K562 (cell line): ENCODE data around the gene AP1S3. TPM values are rescaled to one million over a fixed set of nuclear protein-coding genes. Genes with fewer than 3 reads are reported as not detected.

Experiments used
- ATAC-seq: fragments of 200-7000 bp; cut with Tn5 transposase; 3 replicates; pipeline ENCODE4 v1.9.1; 2020; ENCODE audit warnings: moderate library complexity
- BruUV-seq: library from RNA; stranded (reverse); fragments of 400-500 nt; replicated peaks from 2 replicates; lab custom pipeline; 2021; lab: Mats Ljungman, UMichigan
- CTCF ChIA-PET: fragments of 300-600 bp; formaldehyde crosslinking; extraction: SDS; loops from one replicate; lab custom pipeline; 2021; ENCODE audit warnings: low intra/inter-chr PET ratio; lab: Yijun Ruan, JAX
- POLR2A ChIA-PET: fragments of 300-600, 350-650 bp; sonication (Branson Sonifier 250); formaldehyde crosslinking; extraction: SDS; loops from one replicate; lab custom pipeline; 2021; ENCODE audit warnings: antibody characterized with exemption, inconsistent platforms; lab: Yijun Ruan, JAX
- DNase-seq, 4 experiments: peaks; one replicate each; pipeline versions ENCODE4 v3.0.0 to v3.0.0-alpha.2; 2011 to 2018; ENCODE audit warnings: low spot score in 3 of 4, mixed read lengths in 3 of 4; ENCODE audit errors: extremely low read depth in 1 of 4
- FAIRE-seq: peaks from 2 replicates; lab custom pipeline; 2011; peaks lifted over from hg19 to GRCh38; lab: Jason Lieb, UNC
- H2AFZ ChIP-seq: 2 replicates; pipeline ENCODE4 v1.6.0; 2011; ENCODE audit warnings: low read depth, low read length, control low read depth, inconsistent platforms
- H3K27ac ChIP-seq: fragments of 200-600 bp; 3 replicates; pipeline ENCODE4 v1.8.0; 2011; ENCODE audit warnings: low read depth, mild to moderate bottlenecking, control low read depth, inconsistent platforms, low read length, moderate library complexity, mixed read lengths; ENCODE audit errors: extremely low read depth
- H3K27me3 ChIP-seq, 2 experiments: fragments of 300-600 bp in 1 of 2; 2 replicates in 1 of 2; 3 replicates in 1 of 2; pipeline versions ENCODE4 v1.6.0 to v1.8.0; 2011; ENCODE audit warnings: inconsistent platforms in 2 of 2, low read length in 2 of 2, mild to moderate bottlenecking in 1 of 2, mixed read lengths in 1 of 2, moderate library complexity in 1 of 2; ENCODE audit not compliant: control insufficient read depth in 2 of 2, insufficient read depth in 2 of 2
- H3K36me3 ChIP-seq: fragments of 300-600 bp; 3 replicates; pipeline ENCODE4 v1.8.0; 2011; ENCODE audit warnings: mild to moderate bottlenecking, low read length, inconsistent platforms; ENCODE audit not compliant: control insufficient read depth, insufficient read depth
- H3K4me1 ChIP-seq, 2 experiments: fragments of 200-600 bp in 1 of 2; replicated peaks in 1 of 2; 2 replicates in 1 of 2; 3 replicates in 1 of 2; pipeline versions ENCODE4 v1.5.1 to v1.8.0; 2011; ENCODE audit warnings: inconsistent platforms in 2 of 2, low read length in 2 of 2, mild to moderate bottlenecking in 1 of 2, mixed read lengths in 1 of 2, moderate library complexity in 1 of 2; ENCODE audit not compliant: control insufficient read depth in 2 of 2, insufficient read depth in 2 of 2
- H3K4me2 ChIP-seq: 2 replicates; pipeline ENCODE4 v1.6.1; 2011; ENCODE audit warnings: low read length, control low read depth, inconsistent platforms, mixed read lengths; ENCODE audit not compliant: insufficient read depth
- H3K4me3 ChIP-seq: fragments of 200-600 bp; sonication (generic), shearing (Covaris generic); 2 replicates; pipeline ENCODE4 v1.5.1; 2016; ENCODE audit warnings: control low read depth, inconsistent platforms
- H3K79me2 ChIP-seq: fragments of 200-600 bp; 3 replicates; pipeline ENCODE4 v1.8.0; 2011; ENCODE audit warnings: low read length, inconsistent platforms; ENCODE audit not compliant: control insufficient read depth, insufficient read depth
- H3K9ac ChIP-seq, 2 experiments: 2 replicates each; pipeline versions ENCODE4 v1.6.0 to v1.6.1; 2011; ENCODE audit warnings: low read depth in 2 of 2, low read length in 2 of 2, control low read depth in 1 of 2, inconsistent platforms in 1 of 2, mild to moderate bottlenecking in 1 of 2, mixed read lengths in 1 of 2; ENCODE audit not compliant: insufficient read depth in 1 of 2
- H3K9me1 ChIP-seq: one replicate; pipeline ENCODE4 v1.6.0; 2011; ENCODE audit warnings: inconsistent platforms, mild to moderate bottlenecking, low read length, moderate library complexity; ENCODE audit not compliant: control insufficient read depth, insufficient read depth
- H3K9me3 ChIP-seq: replicated peaks from 2 replicates; pipeline ENCODE4 v1.5.1; 2011; ENCODE audit warnings: low read depth, low read length, inconsistent platforms; ENCODE audit not compliant: control insufficient read depth, insufficient read depth
- H4K20me1 ChIP-seq: replicated peaks from 2 replicates; pipeline ENCODE4 v1.6.1; 2011; ENCODE audit warnings: low read length, inconsistent platforms, mixed read lengths; ENCODE audit not compliant: control insufficient read depth, insufficient read depth
- MCM2 ChIP-seq: fragments of 450-650 bp; IDR thresholded peaks from 2 replicates; pipeline ENCODE4 v1.6.1; 2017; ENCODE audit warnings: low read depth, mild to moderate bottlenecking
- MLLT1 ChIP-seq, 2 experiments: fragments of 450-650 bp; IDR thresholded peaks; 2 replicates each; pipeline ENCODE4 v1.6.1; 2016
- RBM17 ChIP-seq: fragments of 200-400 bp; formaldehyde crosslinking; IDR thresholded peaks from 2 replicates; pipeline ENCODE4 v1.6.1; 2017; ENCODE audit warnings: low read depth, mild to moderate bottlenecking, low read length, borderline replicate concordance
- ZNF143 ChIP-seq: sonication (generic); formaldehyde crosslinking; IDR thresholded peaks from 2 replicates; pipeline ENCODE4 v1.9.0; 2022; ENCODE audit warnings: mild to moderate bottlenecking, missing genetic modification reagents
- ZNF318 ChIP-seq, 2 experiments: fragments of 450-650 bp; IDR thresholded peaks; 2 replicates each; pipeline ENCODE4 v1.6.1; 2016; ENCODE audit warnings: mild to moderate bottlenecking in 2 of 2, borderline replicate concordance in 1 of 2, low read depth in 1 of 2, moderate library complexity in 1 of 2
- WGBS: fragments of 100-300 bp; shearing (Covaris generic); methylation state at CpG from one replicate; pipeline ENCODE4 v1.1.6; 2016; ENCODE audit warnings: low coverage, mixed read lengths; ENCODE audit not compliant: insufficient coverage; ENCODE audit errors: missing lambda C conversion rate; 5-methylcytosine and 5-hydroxymethylcytosine counted together
- in situ Hi-C: fragments of 300-500 bp; cut with MboI; formaldehyde crosslinking; loops from 4 replicates; pipeline ENCODE4 v1.15.0; 2018; ENCODE audit warnings: inconsistent platforms, mixed read lengths
- intact Hi-C: fragments of 100-400 bp; cut with micrococcal nuclease; formaldehyde crosslinking; loops from 2 replicates; pipeline ENCODE4 v1.14.2; 2022
- polyA plus RNA-seq, 8 experiments: library from polyadenylated mRNA; depleted of rRNA in 4 of 8; stranded (reverse) in 5 of 8; unstranded in 3 of 8; fragments of >200 nt; fragmentation: Nextera tagmentation in 2 of 8; fragmentation: Illumina TruSeq in 1 of 8; extraction: Ambion mirVana in 2 of 8; extraction: Trizol in 1 of 8; gene quantifications; 2 replicates each; pipeline versions ENCODE4 v1.2.1 to v1.2.3, GENCODE V29; 2011 to 2014; ENCODE audit warnings: inconsistent platforms in 1 of 8, missing spikeins in 1 of 8
- total RNA-seq, 7 experiments: library from RNA; depleted of rRNA in 6 of 7; stranded (reverse); fragments of >200 nt in 6 of 7; fragmentation: Illumina TruSeq in 2 of 7; extraction: Trizol in 2 of 7; gene quantifications; 2 replicates each; pipeline versions ENCODE4 v1.2.1 to v1.2.3, GENCODE V29; 2011 to 2021; ENCODE audit warnings: low replicate concordance in 1 of 7

The AP1S3 gene
- total and polyA plus RNA-seq, 9 of the 15 experiments (the other 6 are each of a cell fraction or from before 2014, with no cell fraction given): 0.50 to 3.8 (median 2.1) TPM

- H3K27me3 ChIP-seq: no peaks in the 10 kb centered on the region
- intact Hi-C loops (no loop called here), in situ Hi-C loops (no loop called here)
- DNase-seq (no peak), FAIRE-seq (no peak), ATAC-seq (no peak)
- ChIA-PET CTCF (no interaction called here), POLR2A (interaction anchor here (1.5 kb wide), 1 partner anchor 8 kb away, joined by 6 read pairs; no protein-coding TSS in a partner anchor)
- H3K4me2 ChIP-seq: no peak overlapping the region
- no peaks in the 10 kb centered on the region for H4K20me1 ChIP-seq
- no peaks in the 10 kb centered on the region for H3K9me1 ChIP-seq
- H3K4me3 ChIP-seq: no peak overlapping the region
- H3K27ac ChIP-seq: no peak overlapping the region
- H2AFZ ChIP-seq: no peak overlapping the region
- H3K36me3 ChIP-seq: no peaks in the 10 kb centered on the region
- TF ChIP-seq MCM2 (no peak), ZNF143 (CRISPR knock-in tag) (no peak), MLLT1 (IDR thresholded peaks at IDR 0.05) (no peak), RBM17 (no peak), ZNF318 (IDR thresholded peaks at IDR 0.05; ENCODE audit: borderline replicate concordance in 1 of 2, low read depth in 1 of 2) (no peak)
- no peak overlapping the region for H3K9ac ChIP-seq
- 52% methylated on average over 3 of the region's 3 CpGs for WGBS
- H3K79me2 ChIP-seq: no peaks in the 10 kb centered on the region
- no peaks in the 10 kb centered on the region for H3K9me3 ChIP-seq
- no peaks in the 10 kb centered on the region for H3K4me1 ChIP-seq
- BruUV-seq: no TSS peak
These were observed 30.6 kb upstream of the AP1S3 start for GRCh38 chr2:223868005-223868404.
